ENCODE data around the gene ZNF638. TPM values are rescaled to one million over a fixed set of nuclear protein-coding genes. Genes with fewer than 3 reads are reported as not detected.

ZNF638 gene
- total and polyA plus RNA-seq, 9 of the 15 experiments (the other 6 are each of a cell fraction or from before 2014, with no cell fraction given), result 53.3 to 165 (median 98.8) TPM

DNA sequence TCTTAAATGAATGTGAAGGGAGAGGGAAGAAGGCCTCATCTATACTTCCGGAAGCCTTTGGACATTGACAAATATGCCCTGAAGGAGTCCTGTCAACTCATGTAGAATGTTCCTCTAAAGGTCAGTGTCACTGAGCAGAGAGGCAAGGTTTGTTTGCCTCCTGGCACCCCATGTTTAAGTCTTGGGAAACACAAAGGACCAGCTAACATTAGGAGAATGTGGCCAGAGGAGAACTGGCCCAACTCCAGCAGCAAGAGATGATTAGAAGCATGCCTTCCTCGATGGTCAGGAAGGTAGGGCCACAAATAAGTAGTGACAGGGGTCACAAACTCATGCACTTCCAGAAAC lies 127.5 kb downstream of the ZNF638 start:
- Histone ChIP-seq H3K27ac (ENCODE audit: extremely low read depth, low read depth, low read length) (no peak overlapping the region), H3K9me1 (ENCODE audit: control insufficient read depth, insufficient read depth, low read length) (no peaks in the 10 kb centered on the region), H3K9ac (ENCODE audit: insufficient read depth in 1 of 2, low read depth in 2 of 2, low read length in 2 of 2) (no peak overlapping the region), H3K79me2 (ENCODE audit: control insufficient read depth, insufficient read depth, low read length) (no peaks in the 10 kb centered on the region), H2AFZ (ENCODE audit: low read depth, low read length) (no peak overlapping the region), H3K4me2 (ENCODE audit: insufficient read depth, low read length) (no peak overlapping the region), H3K9me3 (replicated peaks; ENCODE audit: control insufficient read depth, insufficient read depth, low read depth, low read length) (peaks cover 3% of the 10 kb centered on the region; the same call in 1 of the 2 replicates), H3K27me3 (ENCODE audit: control insufficient read depth in 2 of 2, insufficient read depth in 2 of 2, low read length in 2 of 2) (no peaks in the 10 kb centered on the region), H3K36me3 (ENCODE audit: control insufficient read depth, insufficient read depth, low read length) (no peaks in the 10 kb centered on the region), H3K4me1 (replicated peaks in 1 of 2; ENCODE audit: control insufficient read depth in 2 of 2, insufficient read depth in 2 of 2, low read length in 2 of 2) (peaks cover 13 to 20% of the 10 kb centered on the region in 2 experiments; a peak in 4 of 5 replicates), H3K4me3 (no peak overlapping the region), H4K20me1 (replicated peaks; ENCODE audit: control insufficient read depth, insufficient read depth, low read length) (no peaks in the 10 kb centered on the region; the same call in 1 of the 2 replicates)
- in situ Hi-C loops (cut with MboI) (no loop called here), intact Hi-C loops (cut with micrococcal nuclease) (no loop called here)
- CTCF ChIA-PET (ENCODE audit: low intra/inter-chr PET ratio), result no interaction called here
- no TSS peak for BruUV-seq (replicated peaks)
- DNase-seq (ENCODE audit: extremely low read depth in 1 of 4, low spot score in 3 of 4) (no peak), ATAC-seq (no peak), FAIRE-seq (no peak)
- WGBS (ENCODE audit: insufficient coverage, low coverage, missing lambda C conversion rate), result 51% methylated on average over 2 of the region's 2 CpGs
- POLR2A ChIA-PET, result no interaction called here
- no peak for TF ChIP-seq DNMT1 (IDR thresholded peaks at IDR 0.05)
- TF ChIP-seq RBM39 (optimal IDR thresholded peaks at IDR 0.05; ENCODE audit: low read depth, low read length), result no peak
- no peak for TF ChIP-seq ETV1 (tag; conservative IDR thresholded peaks at IDR 0.05; ENCODE audit: low read depth)
- no peak for TF ChIP-seq COPS2 (conservative IDR thresholded peaks at IDR 0.05)
- TF ChIP-seq, protein P1, sequence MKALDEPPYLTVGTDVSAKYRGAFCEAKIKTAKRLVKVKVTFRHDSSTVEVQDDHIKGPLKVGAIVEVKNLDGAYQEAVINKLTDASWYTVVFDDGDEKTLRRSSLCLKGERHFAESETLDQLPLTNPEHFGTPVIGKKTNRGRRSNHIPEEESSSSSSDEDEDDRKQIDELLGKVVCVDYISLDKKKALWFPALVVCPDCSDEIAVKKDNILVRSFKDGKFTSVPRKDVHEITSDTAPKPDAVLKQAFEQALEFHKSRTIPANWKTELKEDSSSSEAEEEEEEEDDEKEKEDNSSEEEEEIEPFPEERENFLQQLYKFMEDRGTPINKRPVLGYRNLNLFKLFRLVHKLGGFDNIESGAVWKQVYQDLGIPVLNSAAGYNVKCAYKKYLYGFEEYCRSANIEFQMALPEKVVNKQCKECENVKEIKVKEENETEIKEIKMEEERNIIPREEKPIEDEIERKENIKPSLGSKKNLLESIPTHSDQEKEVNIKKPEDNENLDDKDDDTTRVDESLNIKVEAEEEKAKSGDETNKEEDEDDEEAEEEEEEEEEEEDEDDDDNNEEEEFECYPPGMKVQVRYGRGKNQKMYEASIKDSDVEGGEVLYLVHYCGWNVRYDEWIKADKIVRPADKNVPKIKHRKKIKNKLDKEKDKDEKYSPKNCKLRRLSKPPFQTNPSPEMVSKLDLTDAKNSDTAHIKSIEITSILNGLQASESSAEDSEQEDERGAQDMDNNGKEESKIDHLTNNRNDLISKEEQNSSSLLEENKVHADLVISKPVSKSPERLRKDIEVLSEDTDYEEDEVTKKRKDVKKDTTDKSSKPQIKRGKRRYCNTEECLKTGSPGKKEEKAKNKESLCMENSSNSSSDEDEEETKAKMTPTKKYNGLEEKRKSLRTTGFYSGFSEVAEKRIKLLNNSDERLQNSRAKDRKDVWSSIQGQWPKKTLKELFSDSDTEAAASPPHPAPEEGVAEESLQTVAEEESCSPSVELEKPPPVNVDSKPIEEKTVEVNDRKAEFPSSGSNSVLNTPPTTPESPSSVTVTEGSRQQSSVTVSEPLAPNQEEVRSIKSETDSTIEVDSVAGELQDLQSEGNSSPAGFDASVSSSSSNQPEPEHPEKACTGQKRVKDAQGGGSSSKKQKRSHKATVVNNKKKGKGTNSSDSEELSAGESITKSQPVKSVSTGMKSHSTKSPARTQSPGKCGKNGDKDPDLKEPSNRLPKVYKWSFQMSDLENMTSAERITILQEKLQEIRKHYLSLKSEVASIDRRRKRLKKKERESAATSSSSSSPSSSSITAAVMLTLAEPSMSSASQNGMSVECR (CRISPR knock-in tag; IDR thresholded peaks at IDR 0.05), result no peak
- no peak for TF ChIP-seq TGIF2 (CRISPR knock-in tag; IDR thresholded peaks at IDR 0.05)
- TF ChIP-seq, protein P2, sequence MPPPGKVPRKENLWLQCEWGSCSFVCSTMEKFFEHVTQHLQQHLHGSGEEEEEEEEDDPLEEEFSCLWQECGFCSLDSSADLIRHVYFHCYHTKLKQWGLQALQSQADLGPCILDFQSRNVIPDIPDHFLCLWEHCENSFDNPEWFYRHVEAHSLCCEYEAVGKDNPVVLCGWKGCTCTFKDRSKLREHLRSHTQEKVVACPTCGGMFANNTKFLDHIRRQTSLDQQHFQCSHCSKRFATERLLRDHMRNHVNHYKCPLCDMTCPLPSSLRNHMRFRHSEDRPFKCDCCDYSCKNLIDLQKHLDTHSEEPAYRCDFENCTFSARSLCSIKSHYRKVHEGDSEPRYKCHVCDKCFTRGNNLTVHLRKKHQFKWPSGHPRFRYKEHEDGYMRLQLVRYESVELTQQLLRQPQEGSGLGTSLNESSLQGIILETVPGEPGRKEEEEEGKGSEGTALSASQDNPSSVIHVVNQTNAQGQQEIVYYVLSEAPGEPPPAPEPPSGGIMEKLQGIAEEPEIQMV (tag; conservative IDR thresholded peaks at IDR 0.05; ENCODE audit: low read depth), result no peak
- TF ChIP-seq TCF7L2 (IDR thresholded peaks at IDR 0.05; ENCODE audit: low read depth, low read length), result no peak
- TF ChIP-seq, protein P3, sequence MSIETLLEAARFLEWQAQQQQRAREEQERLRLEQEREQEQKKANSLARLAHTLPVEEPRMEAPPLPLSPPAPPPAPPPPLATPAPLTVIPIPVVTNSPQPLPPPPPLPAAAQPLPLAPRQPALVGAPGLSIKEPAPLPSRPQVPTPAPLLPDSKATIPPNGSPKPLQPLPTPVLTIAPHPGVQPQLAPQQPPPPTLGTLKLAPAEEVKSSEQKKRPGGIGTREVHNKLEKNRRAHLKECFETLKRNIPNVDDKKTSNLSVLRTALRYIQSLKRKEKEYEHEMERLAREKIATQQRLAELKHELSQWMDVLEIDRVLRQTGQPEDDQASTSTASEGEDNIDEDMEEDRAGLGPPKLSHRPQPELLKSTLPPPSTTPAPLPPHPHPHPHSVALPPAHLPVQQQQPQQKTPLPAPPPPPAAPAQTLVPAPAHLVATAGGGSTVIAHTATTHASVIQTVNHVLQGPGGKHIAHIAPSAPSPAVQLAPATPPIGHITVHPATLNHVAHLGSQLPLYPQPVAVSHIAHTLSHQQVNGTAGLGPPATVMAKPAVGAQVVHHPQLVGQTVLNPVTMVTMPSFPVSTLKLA (conservative IDR thresholded peaks at IDR 0.05), result no peak
- TF ChIP-seq ERF (CRISPR knock-in tag; IDR thresholded peaks at IDR 0.05), result no peak
- no peak for TF ChIP-seq ZNF121 (CRISPR knock-in tag; conservative IDR thresholded peaks at IDR 0.05)
- TF ChIP-seq, protein P4, sequence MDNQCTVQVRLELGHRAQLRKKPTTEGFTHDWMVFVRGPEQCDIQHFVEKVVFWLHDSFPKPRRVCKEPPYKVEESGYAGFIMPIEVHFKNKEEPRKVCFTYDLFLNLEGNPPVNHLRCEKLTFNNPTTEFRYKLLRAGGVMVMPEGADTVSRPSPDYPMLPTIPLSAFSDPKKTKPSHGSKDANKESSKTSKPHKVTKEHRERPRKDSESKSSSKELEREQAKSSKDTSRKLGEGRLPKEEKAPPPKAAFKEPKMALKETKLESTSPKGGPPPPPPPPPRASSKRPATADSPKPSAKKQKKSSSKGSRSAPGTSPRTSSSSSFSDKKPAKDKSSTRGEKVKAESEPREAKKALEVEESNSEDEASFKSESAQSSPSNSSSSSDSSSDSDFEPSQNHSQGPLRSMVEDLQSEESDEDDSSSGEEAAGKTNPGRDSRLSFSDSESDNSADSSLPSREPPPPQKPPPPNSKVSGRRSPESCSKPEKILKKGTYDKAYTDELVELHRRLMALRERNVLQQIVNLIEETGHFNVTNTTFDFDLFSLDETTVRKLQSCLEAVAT (IDR thresholded peaks at IDR 0.05), result no peak
- no peak for TF ChIP-seq ZNF444 (CRISPR knock-in tag; IDR thresholded peaks at IDR 0.05)

All from K562 (cell line).